Stimulated activated CD4-positive, alpha-beta T cell treated with anti-CD3 and anti-CD28 coated beads, TNF-alpha, amount 100 ng/mL, for 48 hours (primary cell): ENCODE measurements around the gene S100A6.
A peak's percentile ranks its signal among the peaks of the same experiment; 100 is the strongest.
"Not testable (repeated sequence)": the region's sequence is repeated elsewhere in the genome, so short reads cannot be mapped to it uniquely, and the experiment has no call there.

Experiments used
- DNase-seq, 3 donors: peaks; one replicate each; pipeline ENCODE4 v3.0.0-alpha.2; 2020; ENCODE audit warnings: low read depth in 3 of 3

The S100A6 gene

DNA sequence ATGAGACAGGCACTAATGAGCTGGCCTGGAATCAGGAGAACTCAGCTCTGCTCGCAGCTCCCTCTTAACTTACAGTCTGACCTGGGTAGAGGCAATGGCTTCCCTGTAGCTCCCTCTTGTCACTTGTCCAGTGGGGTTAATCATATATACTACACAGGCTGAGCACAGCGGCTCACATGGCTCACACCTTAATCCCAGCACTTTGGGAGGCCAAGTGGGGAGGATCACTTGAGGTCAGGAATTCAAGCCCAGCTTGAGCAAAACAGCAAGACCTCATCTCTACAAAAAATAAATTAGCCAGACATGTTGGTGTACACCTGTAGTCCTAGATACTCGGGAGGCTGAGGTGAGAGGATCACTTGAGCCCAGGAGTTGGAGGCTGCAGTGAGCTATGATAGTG, 4.2 kb downstream of the S100A6 start:
- DNase-seq, result no peak

DNA sequence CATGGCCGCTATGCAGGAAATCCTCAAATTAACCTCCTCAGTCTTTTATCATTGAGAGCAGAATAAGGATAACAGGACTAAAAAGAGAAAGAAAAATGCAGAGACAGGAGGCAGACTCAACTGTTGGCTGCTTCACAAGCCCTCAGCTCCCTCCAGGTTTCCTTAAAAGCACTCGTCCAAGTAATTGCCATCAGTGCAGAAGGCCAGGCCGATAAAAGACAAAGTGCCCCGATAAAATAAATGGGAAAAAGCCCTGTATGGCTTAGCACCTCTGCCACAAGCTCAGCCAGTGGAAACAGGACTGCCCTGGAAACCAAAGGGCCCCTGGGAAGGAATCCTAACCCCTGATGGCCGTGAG, 8.1 kb downstream of the S100A6 start:
- DNase-seq, result no peak

DNA sequence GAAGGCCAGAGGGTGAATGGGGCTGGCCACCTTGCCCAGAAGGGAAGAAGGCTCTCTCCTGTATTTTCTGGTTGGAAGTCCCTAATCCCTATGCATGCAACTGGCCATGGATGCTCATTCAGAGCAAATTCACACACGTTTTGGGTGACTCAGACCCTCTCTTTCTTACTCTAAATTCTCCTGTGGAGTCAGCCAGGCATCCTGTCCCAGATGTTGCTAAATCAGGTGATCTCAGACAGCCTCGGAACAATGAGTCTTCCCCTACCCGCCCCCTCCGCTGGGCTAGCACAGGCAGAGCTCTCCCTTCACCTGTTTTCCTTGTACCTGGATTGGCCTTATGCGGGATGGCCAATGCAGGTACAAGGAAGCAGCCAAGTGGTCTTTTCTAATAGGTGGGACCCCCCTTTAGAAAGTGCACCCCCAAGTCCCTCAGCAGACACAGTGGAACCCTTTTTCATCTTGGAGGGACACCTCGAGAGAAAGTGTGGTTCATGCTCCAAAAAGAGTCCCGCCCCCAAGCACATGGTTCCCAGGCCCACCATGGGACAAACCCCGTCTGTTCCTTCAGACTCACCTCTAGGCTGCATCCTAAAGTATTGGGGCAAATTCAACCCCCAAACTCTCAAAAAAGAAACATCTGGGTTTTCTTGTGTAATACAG, 8.6 kb downstream of the S100A6 start:
- no peak for DNase-seq

DNA sequence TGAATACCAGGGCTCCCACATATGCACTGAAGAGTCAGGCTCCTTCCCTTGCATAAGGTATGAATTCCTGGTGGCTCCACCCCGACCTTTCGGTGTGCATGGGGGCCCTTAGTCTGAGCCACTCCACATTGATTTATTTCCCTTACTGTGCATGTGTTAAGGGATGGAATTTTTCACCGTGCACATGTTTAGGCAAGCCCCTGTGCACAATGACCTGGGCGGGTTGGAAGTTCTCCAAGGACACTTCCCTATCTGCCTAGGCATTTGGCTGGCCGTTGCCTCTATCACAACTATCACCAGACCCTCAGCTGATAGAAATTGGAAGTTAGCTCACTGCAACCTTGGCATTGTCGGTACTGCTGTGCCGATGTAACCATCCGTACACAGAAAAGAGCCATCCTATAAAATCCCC, 9.7 kb downstream of the S100A6 start:
- no peak for DNase-seq

DNA sequence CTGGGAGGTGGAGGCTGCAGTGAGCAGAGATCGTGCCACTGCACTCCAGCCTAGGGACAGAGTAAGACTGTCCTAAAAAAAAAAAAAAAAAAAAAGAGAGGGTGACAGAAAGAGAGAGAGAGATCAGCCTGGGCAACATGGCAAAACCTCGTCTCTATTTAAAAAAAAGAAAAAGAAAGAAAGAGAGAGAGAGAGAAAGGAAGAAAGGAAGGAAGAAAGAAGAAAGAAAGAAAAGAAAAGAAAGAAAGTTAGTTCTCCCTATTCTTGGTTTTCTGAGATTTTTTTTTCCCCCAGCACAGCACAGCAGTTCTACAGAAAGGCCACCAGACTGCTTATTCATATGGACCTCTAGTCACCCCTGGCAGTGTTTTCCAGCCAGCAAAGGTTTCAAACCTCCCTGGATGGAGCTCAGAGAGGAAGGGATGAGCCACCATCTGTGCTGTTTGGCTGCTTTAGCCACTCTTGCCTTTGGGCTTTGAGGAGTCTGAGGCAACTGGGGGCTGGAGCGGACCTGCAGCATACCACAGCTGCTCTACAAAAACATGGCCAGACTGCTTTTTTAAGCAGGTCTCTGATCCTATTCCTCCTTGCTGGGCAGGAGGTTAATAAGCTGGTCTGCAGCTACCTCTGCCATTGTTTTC, 10.6 kb downstream of the S100A6 start:
- no peak for DNase-seq

DNA sequence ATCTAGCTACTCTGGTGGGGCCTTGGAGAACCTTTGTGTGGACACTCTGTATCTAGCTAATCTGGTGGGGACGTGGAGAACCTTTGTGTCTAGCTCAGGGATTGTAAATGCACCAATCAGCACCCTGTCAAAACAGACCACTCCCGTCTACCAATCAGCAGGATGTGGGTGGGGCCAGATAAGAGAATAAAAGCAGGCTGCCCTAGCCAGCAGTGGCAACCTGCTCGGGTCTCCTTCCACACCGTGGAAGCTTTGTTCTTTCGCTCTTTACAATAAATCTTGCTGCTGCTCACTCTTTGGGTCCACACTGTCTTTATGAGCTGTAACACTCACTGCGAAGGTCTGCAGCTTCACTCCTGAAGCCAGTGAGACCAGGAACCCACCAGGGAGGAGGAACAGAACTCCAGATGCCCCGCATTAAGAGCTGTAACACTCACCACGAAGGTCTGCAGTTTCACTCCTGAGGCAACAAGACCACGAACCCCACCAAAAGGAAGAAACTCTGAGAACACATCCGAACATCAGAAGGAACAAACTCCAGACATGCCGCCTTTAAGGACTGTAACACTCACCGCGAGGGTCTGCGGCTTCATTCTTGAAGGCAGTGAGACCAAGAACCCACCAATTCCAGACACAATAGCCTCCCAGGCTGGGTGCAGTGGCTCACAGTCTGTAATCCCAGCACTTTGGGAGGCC, 13.3 kb downstream of the S100A6 start:
- not testable (repeated sequence) for DNase-seq

DNA sequence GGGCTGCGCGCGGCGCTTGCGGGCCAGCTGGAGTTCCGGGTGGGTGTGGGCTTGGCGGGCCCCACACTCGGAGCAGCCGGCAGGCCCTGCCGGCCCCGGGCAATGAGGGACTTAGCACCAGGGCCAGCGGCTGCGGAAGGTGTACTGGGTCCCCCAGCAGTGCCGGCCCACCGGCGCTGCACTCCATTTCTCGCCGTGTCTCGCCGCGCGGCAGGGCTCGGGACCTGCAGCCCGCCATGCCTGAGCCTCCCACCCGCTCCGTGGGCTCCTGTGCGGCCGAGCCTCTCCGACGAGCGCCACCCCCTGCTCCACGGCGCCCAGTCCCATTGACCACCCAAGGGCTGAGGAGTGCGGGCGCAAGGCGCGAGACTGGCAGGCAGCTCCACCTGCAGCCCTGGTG, 14.0 kb downstream of the S100A6 start:
- not testable (repeated sequence) for DNase-seq

DNA sequence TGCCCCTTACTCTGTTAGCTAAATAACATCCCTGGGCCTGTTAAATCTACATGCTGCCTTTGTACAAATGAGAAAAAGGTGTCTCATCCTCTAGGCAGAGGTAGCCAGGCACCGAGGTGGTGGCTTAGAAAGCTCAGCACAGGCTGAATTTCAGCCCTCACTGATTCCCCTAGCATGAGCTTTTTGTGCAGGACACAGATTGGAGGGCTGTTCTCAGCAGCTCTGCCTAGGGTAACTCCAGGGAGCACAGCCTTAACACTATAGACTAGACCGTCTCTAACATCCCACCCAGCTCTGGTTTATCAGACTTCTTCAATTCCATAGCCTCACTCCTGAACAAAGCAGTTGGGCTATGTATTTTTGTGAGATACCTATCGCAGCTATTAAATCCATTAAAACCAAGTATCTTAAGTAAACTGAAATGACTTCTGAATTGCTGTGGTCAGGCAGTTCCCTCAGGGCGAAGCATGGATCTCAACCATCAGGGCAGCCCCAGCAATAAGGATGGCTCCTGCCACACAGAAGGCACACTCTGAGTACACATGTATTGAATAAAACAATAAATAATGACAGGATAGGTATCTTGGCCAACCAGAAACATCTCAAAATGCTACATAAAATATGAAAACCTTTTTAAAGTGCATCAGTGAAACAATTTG, 14.8 kb downstream of the S100A6 start:
- no peak for DNase-seq

DNA sequence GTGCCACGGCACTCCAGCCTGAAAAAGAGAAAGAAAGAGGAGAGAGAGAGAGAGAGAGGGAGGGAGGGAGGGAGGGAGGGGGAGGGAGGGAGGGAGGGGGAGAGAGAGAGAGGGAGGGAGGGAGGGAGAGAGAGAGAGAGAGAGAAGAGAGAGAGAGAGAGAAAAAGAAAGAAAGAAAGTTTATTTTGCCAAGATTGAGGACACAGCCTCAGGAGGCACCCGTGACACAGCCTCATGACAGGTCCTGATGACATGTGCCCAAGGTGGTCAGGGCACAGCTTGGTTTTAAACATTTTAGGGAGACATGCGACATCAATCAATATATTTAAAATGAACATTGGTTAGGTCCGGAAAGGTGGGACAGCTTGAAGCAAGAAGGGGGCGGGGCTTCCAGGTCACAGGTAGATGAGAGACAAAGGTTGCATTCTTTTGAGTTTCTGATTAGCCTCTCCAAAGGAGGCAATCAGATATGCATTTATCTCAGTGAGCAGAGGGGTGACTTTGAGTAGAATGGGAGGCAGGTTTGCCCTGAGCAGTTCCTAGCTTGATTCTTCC, 15.6 kb downstream of the S100A6 start:
- DNase-seq, result not testable (repeated sequence)

DNA sequence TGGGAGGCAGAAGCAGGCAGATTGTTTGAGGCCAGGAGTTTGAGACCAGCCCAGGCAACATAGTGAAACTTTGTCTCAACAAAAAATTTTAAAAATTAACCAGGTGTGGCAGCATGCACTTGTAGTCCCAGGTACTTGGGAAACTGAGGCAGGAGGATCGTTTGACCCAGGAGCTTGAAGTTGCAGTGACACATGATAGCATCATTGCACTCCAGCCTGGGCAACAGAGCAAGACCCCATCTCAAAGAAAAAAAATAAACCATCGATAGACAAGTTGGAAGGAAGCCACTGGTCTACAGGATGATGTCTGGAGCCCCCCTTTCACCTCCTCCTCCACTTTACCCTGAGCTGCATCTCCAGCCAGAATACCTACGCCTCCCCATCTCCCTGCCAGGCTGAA, 16.5 kb downstream of the S100A6 start:
- DNase-seq, result no peak

DNA sequence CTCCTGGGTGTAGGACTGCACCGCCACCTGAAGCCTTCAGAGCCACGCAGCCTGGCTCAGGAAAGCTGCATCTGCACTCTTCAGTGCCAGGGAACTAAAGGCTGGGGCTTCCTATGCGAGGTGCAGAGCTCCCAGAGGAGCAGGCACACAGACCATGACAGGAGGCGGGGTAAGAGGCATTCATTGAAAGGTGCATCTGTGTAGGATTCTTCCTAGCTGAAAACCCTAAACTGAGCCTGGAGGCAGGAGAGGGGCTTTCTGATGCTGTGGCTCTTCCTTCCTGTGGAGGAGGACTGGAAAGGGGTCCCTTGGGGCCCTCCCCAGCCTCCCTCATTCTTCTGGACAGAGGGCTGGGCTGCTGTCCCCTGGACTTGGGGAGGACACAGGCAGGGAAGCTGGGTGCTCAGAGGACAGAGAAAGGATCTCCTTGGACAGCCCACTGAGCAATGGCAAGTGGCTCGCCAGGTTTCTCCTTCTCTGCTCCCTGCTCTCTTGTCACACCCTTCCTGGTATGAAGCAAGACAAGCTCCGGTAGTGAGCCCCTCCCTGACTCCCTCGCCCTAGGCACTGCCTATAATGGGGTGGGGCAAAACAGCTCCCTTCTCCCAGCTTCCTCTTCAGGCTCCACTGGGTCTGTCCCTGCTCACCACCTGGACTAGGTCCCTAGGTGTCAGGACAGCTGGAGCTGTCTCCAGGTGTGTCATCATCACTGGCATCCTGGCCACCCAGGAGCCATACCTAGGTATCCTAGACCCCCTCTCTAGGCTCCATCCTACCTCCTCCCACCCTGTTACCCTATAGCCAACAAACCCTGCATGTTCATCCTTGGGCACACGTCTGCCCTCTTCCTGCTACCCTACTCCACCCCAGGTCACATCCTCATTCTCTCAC, 20.0 kb downstream of the S100A6 start:
- no peak for DNase-seq

DNA sequence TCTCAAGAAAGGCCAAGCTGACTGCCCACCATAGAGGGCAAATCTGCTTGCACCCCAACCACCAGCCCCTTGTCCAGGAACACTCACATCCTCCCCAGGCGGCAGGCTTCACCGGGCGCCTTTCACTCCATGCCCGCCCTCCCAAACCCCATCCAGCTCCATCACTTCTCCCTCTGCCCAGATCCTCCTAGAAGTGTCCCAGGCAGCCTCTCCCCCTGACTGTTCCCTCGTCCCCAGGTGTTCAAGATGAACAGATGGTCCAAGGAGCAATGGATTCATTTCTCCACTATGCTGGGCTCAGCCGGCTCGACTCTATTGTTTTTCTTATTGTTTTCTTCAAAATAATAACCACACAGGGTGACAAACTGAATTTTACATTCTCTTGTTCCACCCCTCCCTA, 22.1 kb downstream of the S100A6 start:
- no peak for DNase-seq

DNA sequence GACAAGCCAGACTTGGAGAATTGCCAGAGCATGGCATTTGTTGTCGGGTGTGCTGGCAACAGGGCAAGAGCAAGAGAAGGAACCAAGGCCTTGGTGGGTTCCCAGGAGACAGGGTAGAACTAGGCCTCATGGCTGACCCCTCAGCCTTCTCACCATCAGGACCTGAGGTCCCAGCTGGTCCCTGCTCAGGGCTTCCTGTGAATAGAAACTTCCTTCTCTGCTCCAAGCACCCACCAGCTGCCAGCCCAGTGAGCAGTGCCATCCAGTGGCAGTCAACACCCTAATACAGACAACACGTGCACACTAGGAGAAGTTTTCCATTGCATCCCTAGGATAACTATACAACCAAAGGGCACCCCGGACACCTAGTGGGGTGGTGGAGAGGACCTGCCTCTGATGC, 22.8 kb downstream of the S100A6 start:
- DNase-seq, result no peak

DNA sequence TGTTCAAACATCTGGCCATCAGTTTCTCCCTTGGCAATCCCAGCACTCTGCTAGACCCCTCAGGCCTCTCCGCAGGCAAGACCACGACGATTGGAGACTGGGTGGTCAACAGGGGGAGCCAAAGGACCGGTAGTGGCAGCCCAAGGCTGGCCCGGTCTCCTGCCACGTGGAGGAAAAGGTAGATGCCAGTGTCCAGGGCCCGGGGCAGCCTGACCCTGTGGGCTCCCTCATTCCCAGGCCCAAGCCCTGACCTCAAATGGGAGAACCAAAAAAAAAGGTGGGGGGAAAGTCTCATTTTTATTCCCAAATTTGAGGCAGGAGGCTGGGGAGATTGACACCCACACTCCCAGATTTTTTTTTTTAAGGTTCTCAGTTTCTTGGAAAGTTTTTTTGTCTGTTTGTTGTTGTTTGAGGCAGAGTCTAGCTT, 24.8 kb downstream of the S100A6 start:
- DNase-seq, result peak; percentile 58 to 84 (median 75)

DNA sequence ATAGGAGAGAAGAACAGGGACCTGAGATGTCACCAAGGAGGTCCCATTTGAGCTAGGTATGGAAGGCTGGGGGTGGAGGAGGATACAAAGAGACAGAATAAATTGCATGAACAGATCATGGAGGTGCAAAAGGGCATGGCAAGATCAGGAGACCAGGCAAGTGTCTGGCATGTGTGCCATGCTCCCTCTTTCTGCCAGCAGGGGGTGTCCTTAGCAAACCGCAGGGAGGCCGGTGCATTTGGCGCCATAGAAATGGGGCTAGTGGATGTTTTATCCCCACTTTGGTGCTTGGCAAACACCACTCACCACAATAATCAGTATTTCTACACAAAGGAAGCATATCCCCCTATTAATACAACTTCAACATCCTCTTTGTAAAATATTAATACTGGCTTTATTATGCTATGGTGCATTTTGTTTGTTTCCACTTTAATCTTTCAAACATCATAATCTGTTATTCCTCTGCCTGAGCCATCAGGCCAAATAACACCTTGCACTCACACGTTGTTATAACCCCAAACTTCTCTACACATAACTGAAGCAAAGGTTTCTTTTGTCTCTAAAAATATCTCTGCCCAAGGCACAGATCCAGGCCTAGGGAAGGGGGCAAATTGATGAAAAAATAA, 25.9 kb downstream of the S100A6 start:
- peak; percentile 47 to 70 (median 60) for DNase-seq

DNA sequence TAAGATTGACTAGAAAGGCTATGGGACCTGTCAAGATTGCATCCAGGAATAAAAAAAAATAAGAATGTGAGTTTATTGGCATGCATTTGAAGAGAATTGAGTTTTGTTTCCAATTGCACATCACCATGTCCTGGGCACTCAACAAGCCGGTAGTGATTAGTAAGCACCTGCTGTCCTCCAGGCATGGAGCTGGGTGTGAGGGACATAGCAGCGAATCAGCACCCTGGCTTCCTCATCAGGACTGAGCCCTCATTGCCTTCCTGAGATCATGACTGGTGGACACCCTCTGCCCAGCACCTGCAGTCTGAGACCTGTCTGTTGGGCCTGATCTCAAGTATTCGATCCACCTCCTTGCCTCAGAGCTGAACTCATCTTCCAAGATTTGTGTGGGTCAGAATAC, 26.8 kb downstream of the S100A6 start:
- no peak for DNase-seq

DNA sequence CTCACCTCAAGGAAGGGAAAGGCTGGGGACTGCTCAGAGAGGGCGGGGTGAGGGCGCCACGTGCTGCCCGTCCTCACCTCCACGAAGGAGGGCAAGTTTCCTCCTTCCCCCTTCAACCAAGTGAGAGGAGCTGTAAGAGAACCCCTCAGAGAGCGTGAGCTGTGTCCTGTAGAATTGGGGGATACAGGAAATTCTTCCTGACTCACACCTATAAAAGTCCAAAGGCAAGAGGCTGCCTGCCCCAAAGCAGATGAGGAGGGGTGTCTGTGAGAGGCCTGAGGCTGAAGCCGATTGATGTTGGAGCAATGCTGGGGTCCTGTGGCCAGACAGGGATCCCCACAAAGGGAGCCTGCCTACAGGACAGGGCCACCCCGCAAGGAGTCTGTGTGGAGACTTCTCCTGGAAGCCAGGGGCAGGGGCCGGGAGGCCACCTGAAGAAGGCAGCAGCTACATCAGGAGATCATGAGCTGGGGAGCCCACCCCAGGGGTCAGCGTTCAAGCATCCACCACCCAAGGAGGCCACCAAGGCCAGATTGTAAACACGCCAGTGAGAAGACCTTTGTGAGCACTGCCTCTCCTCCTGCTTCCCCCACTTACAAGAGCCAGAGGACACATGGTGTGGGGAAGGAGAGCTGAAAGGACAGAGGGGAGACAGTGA, 27.7 kb downstream of the S100A6 start:
- DNase-seq, result no peak

DNA sequence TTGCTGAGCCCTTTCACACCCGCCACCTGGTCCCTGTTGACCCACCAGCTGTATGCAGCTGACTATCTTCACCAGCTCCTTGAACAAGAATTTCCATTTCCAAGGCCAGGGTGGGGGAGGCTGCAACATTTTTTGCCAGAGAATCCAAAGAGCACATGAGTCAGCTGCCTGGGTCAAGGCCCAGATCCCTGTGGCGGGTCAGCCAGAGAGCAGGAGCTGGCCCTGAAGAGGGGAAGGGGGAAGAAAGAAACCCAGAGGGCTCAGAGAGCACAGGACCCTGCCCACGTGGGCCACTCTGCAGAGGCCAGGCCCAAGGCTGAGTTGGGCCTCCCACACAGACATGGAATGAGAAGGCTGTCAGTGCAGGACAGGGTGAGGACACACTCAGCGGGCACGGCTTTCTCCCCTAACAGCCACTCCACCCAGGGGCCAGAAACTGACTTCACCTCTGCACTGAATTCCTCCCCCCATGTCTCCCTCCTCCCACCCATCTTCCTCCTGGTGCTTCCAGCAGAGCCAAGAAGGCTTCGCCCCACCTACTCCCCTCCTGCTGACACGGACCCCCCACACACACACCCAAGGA, 28.9 kb downstream of the S100A6 start:
- DNase-seq, result no peak

DNA sequence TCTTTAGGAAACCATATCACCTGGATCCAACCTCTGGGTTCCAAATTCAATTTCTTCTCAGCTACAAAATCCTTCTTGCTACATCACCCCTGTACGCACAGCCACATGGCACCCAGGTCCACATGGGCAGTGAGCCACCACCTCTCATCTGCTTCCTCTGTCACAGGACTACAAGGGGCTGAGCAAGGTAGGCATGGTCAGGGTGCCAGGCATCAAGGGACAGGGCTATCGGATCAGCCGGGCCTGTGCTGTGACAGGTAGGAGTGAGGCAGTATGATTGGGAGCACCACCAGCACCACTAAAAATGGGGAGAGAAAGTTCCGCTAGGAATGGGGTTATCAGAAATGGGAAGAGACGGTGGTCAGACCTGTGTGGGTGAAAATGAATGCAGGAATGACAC, 29.4 kb downstream of the S100A6 start:
- DNase-seq, result no peak

DNA sequence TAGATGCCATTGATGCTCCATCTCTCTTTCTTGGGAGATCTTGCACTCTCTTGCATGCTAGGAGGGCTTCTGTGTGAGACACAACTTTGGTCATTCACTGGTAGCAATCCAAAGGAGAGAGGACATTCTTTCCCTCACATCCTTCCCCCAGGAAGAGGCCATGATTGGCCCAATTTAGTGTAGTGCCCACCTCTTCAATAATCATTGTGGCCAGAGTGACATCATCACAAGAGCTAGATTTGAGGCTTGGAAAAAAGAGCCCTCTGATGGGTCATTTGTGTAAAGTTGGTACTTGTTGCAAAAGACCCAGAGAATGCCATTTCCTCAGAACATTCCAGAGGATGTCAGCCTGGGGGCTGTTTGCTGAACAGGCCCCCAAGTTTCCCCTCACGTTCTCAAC, 30.2 kb downstream of the S100A6 start:
- DNase-seq, result no peak
